Activated CD8-positive, alpha-beta memory T cell treated with anti-CD3 and anti-CD28 coated beads, Interleukin-2, amount 50 U/mL, for 24 hours (primary cell): ENCODE measurements around the gene IGF2BP3.
A peak's percentile ranks its signal among the peaks of the same experiment; 100 is the strongest.

Experiments
- DNase-seq: peaks from one replicate; pipeline ENCODE4 v3.0.0-alpha.2; 2020; ENCODE audit errors: extremely low read depth

Gene IGF2BP3

GRCh38 chr7:23295401-23295697 lies 174.9 kb downstream of the IGF2BP3 start:
- DNase-seq = no peak

- no peak for DNase-seq
Measured at GRCh38 chr7:23294549-23295400, 175.5 kb downstream of the IGF2BP3 start.

- DNase-seq = no peak
Measured at GRCh38 chr7:23293500-23294073, 176.7 kb downstream of the IGF2BP3 start.

- no peak for DNase-seq
Measured at GRCh38 chr7:23292623-23293022, 177.7 kb downstream of the IGF2BP3 start.

- DNase-seq = no peak
Measured at GRCh38 chr7:23291957-23292560, 178.2 kb downstream of the IGF2BP3 start.

GRCh38 chr7:23290993-23291392 lies 179.3 kb downstream of the IGF2BP3 start:
- DNase-seq = no peak

GRCh38 chr7:23287612-23288011 lies 182.7 kb downstream of the IGF2BP3 start:
- no peak for DNase-seq

- DNase-seq = no peak
Measured at GRCh38 chr7:23285657-23286646, 184.3 kb downstream of the IGF2BP3 start.

GRCh38 chr7:23284871-23285270 lies 185.4 kb downstream of the IGF2BP3 start:
- no peak for DNase-seq

GRCh38 chr7:23283086-23283485 lies 187.2 kb downstream of the IGF2BP3 start:
- no peak for DNase-seq

GRCh38 chr7:23279819-23280525 lies 190.3 kb downstream of the IGF2BP3 start:
- no peak for DNase-seq

- DNase-seq = no peak
Measured at GRCh38 chr7:23277359-23277989, 192.8 kb downstream of the IGF2BP3 start.

- DNase-seq = no peak
Measured at GRCh38 chr7:23276947-23277346, 193.3 kb downstream of the IGF2BP3 start.

GRCh38 chr7:23276376-23276775 lies 193.9 kb downstream of the IGF2BP3 start:
- no peak for DNase-seq

GRCh38 chr7:23275912-23276311 lies 194.4 kb downstream of the IGF2BP3 start:
- no peak for DNase-seq

GRCh38 chr7:23273141-23273599 lies 197.1 kb downstream of the IGF2BP3 start:
- DNase-seq = peak; percentile 76

GRCh38 chr7:23272275-23272674 lies 198.0 kb downstream of the IGF2BP3 start:
- no peak for DNase-seq

GRCh38 chr7:23268746-23269145 lies 201.5 kb downstream of the IGF2BP3 start:
- DNase-seq = no peak

GRCh38 chr7:23268167-23268566 lies 202.1 kb downstream of the IGF2BP3 start:
- DNase-seq = no peak

- no peak for DNase-seq
Measured at GRCh38 chr7:23267357-23267756, 202.9 kb downstream of the IGF2BP3 start.

- no peak for DNase-seq
Measured at GRCh38 chr7:23266918-23267317, 203.4 kb downstream of the IGF2BP3 start.
